ENCODE measurements around the gene ZAP70. TPM values are rescaled to one million over a fixed set of nuclear protein-coding genes. Genes with fewer than 3 reads are reported as not detected.

ZAP70 gene
- total and polyA plus RNA-seq, 10 of the 15 experiments (the other 5 are each of a cell fraction or from before 2014, with no cell fraction given): 0.18 to 2.9 (median 1.2) TPM; not detected in 1

- RAD21 ChIA-PET (ENCODE audit: unreplicated experiment): no interaction called here
- no peak for ATAC-seq
Measured at GRCh38 chr2:97704989-97705388, 8.4 kb upstream of the ZAP70 start.

GRCh38 chr2:97706112-97706511 is 7.3 kb upstream of the ZAP70 start:
- 59% methylated on average over 13 of the region's 13 CpGs for WGBS (ENCODE audit: insufficient coverage, insufficient replicate concordance, low lambda C conversion rate, missing lambda C conversion rate)

More at GRCh38 chr2:97704989-97705388, 8.4 kb upstream of the ZAP70 start:
- ChIA-PET SMC1A (ENCODE audit: uncharacterized antibody, unreplicated experiment) (no interaction called here), POLR2A (no interaction called here), CTCF (no interaction called here)
- intact Hi-C loops (cut with micrococcal nuclease; ENCODE audit: unreplicated experiment): loop anchor here (10.0 kb wide), 1 partner anchor 480 kb away; no protein-coding TSS in a partner anchor
- Histone ChIP-seq H3K79me2 (ENCODE audit: control insufficient read depth, insufficient read depth, low read length) (no peaks in the 10 kb centered on the region), H3K4me3 (no peak overlapping the region), H3K9me3 (replicated peaks; ENCODE audit: control insufficient read depth, insufficient read depth, low read length) (no peaks in the 10 kb centered on the region), H3K4me2 (ENCODE audit: control insufficient read depth, insufficient read depth) (no peak overlapping the region), H3K27ac (ENCODE audit: control insufficient read depth, insufficient read depth) (no peak overlapping the region), H3K36me3 (ENCODE audit: control insufficient read depth in 2 of 2, insufficient read depth in 2 of 2, low read length in 1 of 2) (no peaks in the 10 kb centered on the region), H3K9ac (ENCODE audit: control insufficient read depth, insufficient read depth, low read length) (no peak overlapping the region), H4K20me1 (ENCODE audit: control insufficient read depth, insufficient read depth) (no peaks in the 10 kb centered on the region), H3K27me3 (replicated peaks in 1 of 2; ENCODE audit: control insufficient read depth in 2 of 2, insufficient read depth in 2 of 2, low read length in 1 of 2) (no peaks in the 10 kb centered on the region), H2AFZ (ENCODE audit: control insufficient read depth, low read depth, low read length) (no peak overlapping the region), H3K4me1 (ENCODE audit: control insufficient read depth, insufficient read depth, low read length) (no peaks in the 10 kb centered on the region)
- no peak for FAIRE-seq
- BruUV-seq (replicated peaks): no TSS peak
- TF ChIP-seq RFX5 (IDR thresholded peaks at IDR 0.05; ENCODE audit: low read depth, low read length): no peak
- no peak for TF ChIP-seq BMI1 (IDR thresholded peaks at IDR 0.05; ENCODE audit: borderline replicate concordance)
- TF ChIP-seq TCF7 (IDR thresholded peaks at IDR 0.05; ENCODE audit: borderline replicate concordance): no peak
- TF ChIP-seq BCL11A (IDR thresholded peaks at IDR 0.05; ENCODE audit: low read depth, low read length): no peak
- no peak for DNase-seq (ENCODE audit: low read depth, low spot score)
- in situ Hi-C loops (cut with MboI): loop anchor here (5.0 kb wide), 2 partner anchors 118 to 682 kb away; partner anchors contain the start of gene ANKRD36B
- 13% methylated on average over 5 of the region's 5 CpGs for WGBS (ENCODE audit: insufficient coverage, insufficient replicate concordance, low lambda C conversion rate, missing lambda C conversion rate)

More at GRCh38 chr2:97706112-97706511, 7.3 kb upstream of the ZAP70 start:
- Histone ChIP-seq H3K27ac (ENCODE audit: control insufficient read depth, insufficient read depth) (no peak overlapping the region), H3K9ac (ENCODE audit: control insufficient read depth, insufficient read depth, low read length) (no peak overlapping the region), H3K4me1 (ENCODE audit: control insufficient read depth, insufficient read depth, low read length) (no peaks in the 10 kb centered on the region), H4K20me1 (ENCODE audit: control insufficient read depth, insufficient read depth) (no peaks in the 10 kb centered on the region), H3K4me3 (no peak overlapping the region), H3K9me3 (replicated peaks; ENCODE audit: control insufficient read depth, insufficient read depth, low read length) (no peaks in the 10 kb centered on the region), H3K36me3 (ENCODE audit: control insufficient read depth in 2 of 2, insufficient read depth in 2 of 2, low read length in 1 of 2) (no peaks in the 10 kb centered on the region), H2AFZ (ENCODE audit: control insufficient read depth, low read depth, low read length) (no peak overlapping the region), H3K27me3 (replicated peaks in 1 of 2; ENCODE audit: control insufficient read depth in 2 of 2, insufficient read depth in 2 of 2, low read length in 1 of 2) (no peaks in the 10 kb centered on the region), H3K79me2 (ENCODE audit: control insufficient read depth, insufficient read depth, low read length) (no peaks in the 10 kb centered on the region), H3K4me2 (ENCODE audit: control insufficient read depth, insufficient read depth) (no peak overlapping the region)
- TF ChIP-seq NR2F1 (conservative IDR thresholded peaks at IDR 0.05) (no peak), SRF (IDR thresholded peaks at IDR 0.05; ENCODE audit: low read depth in 2 of 2, low read length in 2 of 2) (no peak), TCF7 (IDR thresholded peaks at IDR 0.05; ENCODE audit: borderline replicate concordance) (no peak), ATF3 (IDR thresholded peaks at IDR 0.05; ENCODE audit: borderline replicate concordance, extremely low read depth, low read depth, low read length) (no peak), EP300 (IDR thresholded peaks at IDR 0.05; ENCODE audit: borderline replicate concordance in 1 of 2, control insufficient read depth in 1 of 2, low read depth in 2 of 2, low read length in 2 of 2) (no peak), YBX1 (IDR thresholded peaks at IDR 0.05) (no peak), CEBPZ (IDR thresholded peaks at IDR 0.05; ENCODE audit: low read depth, low read length) (no peak), ZZZ3 (IDR thresholded peaks at IDR 0.05; ENCODE audit: control insufficient read depth, insufficient read length, low read depth) (no peak), RELB (IDR thresholded peaks at IDR 0.05; ENCODE audit: low read depth) (no peak), CHD1 (IDR thresholded peaks at IDR 0.05; ENCODE audit: low read depth, low read length) (no peak)
- ChIA-PET SMC1A (ENCODE audit: uncharacterized antibody, unreplicated experiment) (no interaction called here), POLR2A (no interaction called here), CTCF (interaction anchor here (2.0 to 2.5 kb wide), 2 partner anchors 116 to 679 kb away, joined by 5 to 10 read pairs; no protein-coding TSS in a partner anchor), RAD21 (ENCODE audit: unreplicated experiment) (no interaction called here)
- in situ Hi-C loops (cut with MboI) (no loop called here), intact Hi-C loops (cut with micrococcal nuclease; ENCODE audit: unreplicated experiment) (loop anchor here (10.0 kb wide), 1 partner anchor 479 kb away; no protein-coding TSS in a partner anchor)
- FAIRE-seq (no peak), ATAC-seq (no peak), DNase-seq (ENCODE audit: low read depth, low spot score) (no peak)
- no TSS peak for BruUV-seq (replicated peaks)
